Thyroid gland (tissue), 4 donors: ENCODE results near the gene TMEM242.

Source experiments
- CTCF ChIP-seq, 6 experiments: fragments of 200-600 bp in 3 of 6; fragments of 450-650 bp in 3 of 6; sonication (generic) in 3 of 6; IDR thresholded peaks; one replicate each; pipeline ENCODE4 v1.5.1; 2016 to 2019; ENCODE audit warnings: antibody characterized with exemption in 6 of 6, mild to moderate bottlenecking in 2 of 6, inconsistent platforms in 1 of 6, moderate library complexity in 1 of 6
- POLR2A ChIP-seq, 2 donors: fragments of 450-650 bp; IDR thresholded peaks; one replicate each; pipeline ENCODE4 v1.6.1; 2017; ENCODE audit warnings: antibody characterized with exemption in 2 of 2, mild to moderate bottlenecking in 2 of 2, moderate library complexity in 1 of 2

- TF ChIP-seq CTCF (IDR thresholded peaks at IDR 0.05) (no peak), POLR2A (IDR thresholded peaks at IDR 0.05) (no peak)
Observed at GRCh38 chr6:157346373-157346772, 23.1 kb upstream of the TMEM242 start.
